ENCODE results near the gene HSD17B8. TPM values are rescaled to one million over a fixed set of nuclear protein-coding genes. Genes with fewer than 3 reads are reported as not detected.

The HSD17B8 gene
- total RNA-seq, 4 donors from 2014 or later = 15.1 to 42.5 (median 26.3) TPM

GRCh38 chr6:33167374-33168283 lies 36.8 kb upstream of the HSD17B8 start:
- Histone ChIP-seq H3K27me3 (no peaks in the 10 kb centered on the region), H3K27ac (no peak overlapping the region), H3K36me3 (no peaks in the 10 kb centered on the region), H3K4me3 (no peak overlapping the region), H3K4me1 (no peaks in the 10 kb centered on the region), H3K9me3 (no peaks in the 10 kb centered on the region)
- TF ChIP-seq POLR2A (IDR thresholded peaks at IDR 0.05) = no peak
- WGBS, 2 donors = 84 to 87% methylated on average over 11 to 14 of the region's 19 CpGs
- intact Hi-C loops (cut with DNase I) = no loop called here
- DNase-seq = no peak

GRCh38 chr6:33168284-33168601 lies 36.2 kb upstream of the HSD17B8 start:
- H3K9me3 ChIP-seq = no peaks in the 10 kb centered on the region
- peaks cover 0 to 6% (median 0%) of the 10 kb centered on the region in 4 donors for H3K27me3 ChIP-seq
- intact Hi-C loops (cut with DNase I) = no loop called here
- DNase-seq = no peak
- 77 to 86% methylated on average over 3 to 5 of the region's 6 CpGs for WGBS, 2 donors
- no peak for TF ChIP-seq POLR2A (IDR thresholded peaks at IDR 0.05)
- no peak for TF ChIP-seq CTCF (IDR thresholded peaks at IDR 0.05)
- no peaks in the 10 kb centered on the region for H3K36me3 ChIP-seq
- H3K4me1 ChIP-seq = no peaks in the 10 kb centered on the region
- H3K27ac ChIP-seq = no peak overlapping the region
- H3K4me3 ChIP-seq = no peak overlapping the region

- no peaks in the 10 kb centered on the region for H3K36me3 ChIP-seq
- peaks cover 0 to 8% (median 0%) of the 10 kb centered on the region in 4 donors for H3K27me3 ChIP-seq
- TF ChIP-seq CTCF (IDR thresholded peaks at IDR 0.05) (no peak), POLR2A (IDR thresholded peaks at IDR 0.05) (no peak)
- no peak for DNase-seq
- H3K27ac ChIP-seq = no peak overlapping the region
- WGBS, 2 donors = no CpG with 5 or more reads among the region's 5 CpGs
- intact Hi-C loops (cut with DNase I) = no loop called here
- H3K9me3 ChIP-seq = no peaks in the 10 kb centered on the region
- no peaks in the 10 kb centered on the region for H3K4me1 ChIP-seq
- no peak overlapping the region for H3K4me3 ChIP-seq
Observed at GRCh38 chr6:33168639-33169038, 35.8 kb upstream of the HSD17B8 start.

GRCh38 chr6:33169291-33170175 lies 34.9 kb upstream of the HSD17B8 start:
- Histone ChIP-seq H3K4me3 (no peak overlapping the region), H3K36me3 (no peaks in the 10 kb centered on the region), H3K27me3 (peaks cover 0 to 8% (median 0%) of the 10 kb centered on the region in 4 donors), H3K27ac (no peak overlapping the region), H3K4me1 (no peaks in the 10 kb centered on the region), H3K9me3 (no peaks in the 10 kb centered on the region)
- no peak for DNase-seq
- TF ChIP-seq CTCF (IDR thresholded peaks at IDR 0.05) (no peak), POLR2A (IDR thresholded peaks at IDR 0.05) (no peak)
- WGBS, 2 donors = 73 to 94% methylated on average over 4 to 6 of the region's 10 CpGs
- intact Hi-C loops (cut with DNase I) = no loop called here

GRCh38 chr6:33170176-33171015 lies 34.1 kb upstream of the HSD17B8 start:
- no peak for DNase-seq
- intact Hi-C loops (cut with DNase I) = no loop called here
- Histone ChIP-seq H3K27ac (no peak overlapping the region), H3K4me1 (no peaks in the 10 kb centered on the region), H3K9me3 (no peaks in the 10 kb centered on the region), H3K4me3 (no peak overlapping the region), H3K36me3 (no peaks in the 10 kb centered on the region), H3K27me3 (peaks cover 0 to 8% (median 0%) of the 10 kb centered on the region in 4 donors)
- TF ChIP-seq POLR2A (IDR thresholded peaks at IDR 0.05) (no peak), CTCF (IDR thresholded peaks at IDR 0.05) (no peak)
- WGBS, 2 donors = 58 to 72% methylated on average over 4 to 7 of the region's 9 CpGs
